GM18502 (cell line): ENCODE data around the gene TNFSF10.
"Not testable (repeated sequence)": the region's sequence is repeated elsewhere in the genome, so short reads cannot be mapped to it uniquely, and the experiment has no call there.

ENCODE experiments used
- ATAC-seq: cut with Tn5 transposase; IDR thresholded peaks from one replicate; pipeline ENCODE4 v1.9.1; 2021; ENCODE audit warnings: mild to moderate bottlenecking; ENCODE audit not compliant: unreplicated experiment, poor library complexity

The TNFSF10 gene

DNA sequence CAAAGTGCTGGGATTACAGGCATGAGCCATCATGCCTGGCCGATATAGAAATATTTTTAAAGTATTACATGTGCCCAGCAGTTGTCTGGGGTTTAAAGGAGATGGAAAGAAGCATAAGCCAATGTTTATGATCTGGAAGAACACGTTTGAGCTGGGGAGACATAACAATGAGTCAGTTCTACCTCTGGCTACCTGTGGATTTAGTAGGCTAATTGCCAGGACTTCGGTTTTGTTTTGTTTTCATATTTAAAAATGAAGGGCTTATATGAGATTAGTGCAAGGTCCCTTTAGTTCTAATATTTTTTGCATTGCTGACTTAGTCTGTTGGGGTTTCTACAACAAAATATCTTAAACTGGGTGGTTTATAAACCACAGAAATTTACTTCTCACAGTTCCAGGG, 22.9 kb upstream of the TNFSF10 start:
- ATAC-seq = no peak

DNA sequence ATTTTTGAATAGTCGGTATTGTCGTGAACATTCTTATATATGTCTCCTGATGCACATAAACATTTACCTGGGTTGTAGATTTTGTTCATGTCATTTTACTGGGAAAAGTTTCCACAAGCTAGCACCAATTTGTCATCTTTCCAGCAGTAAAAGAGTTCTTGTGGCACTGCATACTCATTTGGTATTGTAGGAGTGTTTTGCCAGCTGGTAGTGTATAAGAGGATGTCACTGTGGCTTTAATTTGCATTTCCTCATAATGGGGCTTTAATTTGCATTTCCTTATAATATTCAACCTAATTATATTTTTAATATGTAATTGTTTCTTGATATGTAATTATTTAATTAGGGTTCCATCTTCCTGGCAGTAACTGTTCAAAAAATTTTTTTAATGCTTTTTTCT, 21.2 kb upstream of the TNFSF10 start:
- ATAC-seq = no peak

GRCh38 chr3:172543884-172544283, 20.7 kb upstream of the TNFSF10 start:
- no peak for ATAC-seq

GRCh38 chr3:172543419-172543818, 20.2 kb upstream of the TNFSF10 start:
- ATAC-seq = no peak

DNA sequence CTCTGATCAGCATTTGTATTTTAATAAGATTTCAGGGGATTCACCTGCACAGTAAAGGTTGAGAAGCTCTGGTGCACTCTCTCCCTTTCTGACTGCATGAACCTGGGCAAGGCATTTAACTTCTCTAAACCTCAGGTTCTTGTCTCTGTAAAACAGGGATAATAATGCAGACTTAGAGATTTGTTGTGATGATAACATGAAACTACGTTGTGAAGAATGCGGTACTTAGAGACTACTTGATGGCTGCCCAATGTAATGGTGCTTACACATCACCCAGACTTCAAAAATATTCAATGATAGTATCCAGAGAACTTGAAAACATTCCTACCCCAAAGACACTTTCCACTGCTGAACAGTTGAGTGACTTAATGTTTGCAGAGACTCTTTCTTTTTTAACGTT, 19.8 kb upstream of the TNFSF10 start:
- ATAC-seq = no peak

DNA sequence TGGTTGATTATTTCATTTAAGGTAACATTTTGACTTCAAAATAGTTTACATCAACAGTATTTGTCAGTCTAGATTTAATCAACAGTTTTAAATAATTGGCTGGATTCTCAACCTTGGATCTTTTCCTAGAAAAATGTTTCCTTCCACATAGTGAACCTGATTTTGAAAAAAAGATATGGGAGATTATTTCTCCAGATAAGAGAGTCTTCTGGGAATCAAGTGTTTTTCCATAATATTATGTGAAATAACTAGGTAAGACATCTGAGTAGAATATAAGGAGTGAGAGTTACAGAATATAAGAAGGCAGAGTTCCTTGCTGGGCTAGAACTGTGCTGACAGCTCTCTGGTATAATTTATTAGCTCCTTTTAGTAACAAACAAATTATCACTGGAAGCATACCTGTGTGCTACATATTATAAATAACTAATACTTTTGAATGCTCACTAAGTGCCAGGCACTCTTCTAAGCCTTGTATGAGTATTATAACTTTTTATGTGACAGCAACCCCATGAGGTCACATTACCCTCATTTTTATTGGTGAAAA, 18.8 kb upstream of the TNFSF10 start:
- ATAC-seq = no peak

GRCh38 chr3:172540049-172540448, 16.8 kb upstream of the TNFSF10 start:
- ATAC-seq = no peak

DNA sequence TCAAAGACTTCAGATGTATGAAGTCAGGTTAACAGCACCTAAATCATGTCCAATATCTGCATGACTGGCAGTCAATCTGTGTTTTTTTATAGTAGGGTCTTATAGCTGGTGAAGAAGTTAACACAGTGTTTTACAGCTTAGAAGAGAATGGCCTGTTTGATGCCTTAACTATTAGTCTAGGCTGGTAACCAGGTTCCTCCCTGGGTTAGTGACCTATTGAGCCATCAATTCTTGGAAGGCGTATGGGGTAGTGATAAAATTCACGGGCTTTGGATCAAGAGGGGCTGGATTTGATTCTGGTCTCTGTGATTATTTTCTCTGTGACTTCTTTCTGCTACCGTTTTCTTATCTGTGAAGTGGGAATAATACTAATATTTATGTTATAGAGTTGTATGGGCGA, 16.0 kb upstream of the TNFSF10 start:
- ATAC-seq = no peak

- no peak for ATAC-seq
Measured at GRCh38 chr3:172538368-172539151, 15.3 kb upstream of the TNFSF10 start.

DNA sequence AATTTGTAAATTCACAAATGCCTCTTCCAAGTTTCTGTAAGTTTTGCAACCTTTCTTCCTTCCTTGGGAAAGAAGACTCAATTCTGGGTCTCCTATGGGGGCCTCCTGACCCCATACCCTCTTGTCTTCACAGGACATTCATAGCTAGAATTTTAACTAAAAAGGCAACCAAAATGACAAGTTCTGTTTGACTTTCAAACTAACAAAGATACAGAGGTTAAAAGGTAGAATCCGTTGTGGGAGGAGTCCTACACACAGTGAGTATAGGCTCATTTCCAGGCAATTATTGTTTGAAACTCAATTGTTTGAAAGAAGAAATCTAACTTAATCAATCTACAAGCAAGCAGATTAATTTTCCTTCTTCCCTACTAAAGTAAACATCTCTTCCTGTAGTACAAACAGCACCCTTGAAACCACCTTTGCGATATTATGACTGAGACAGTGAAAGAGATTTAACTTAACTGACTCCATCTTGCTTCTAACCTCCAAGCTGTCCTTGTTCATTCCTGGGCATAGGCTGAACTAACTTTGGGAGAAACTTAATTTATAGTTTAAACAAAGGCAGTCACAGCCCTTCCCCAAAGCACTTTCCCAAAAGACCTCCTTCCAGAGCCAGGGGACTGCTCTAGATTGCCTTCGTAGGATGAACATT, 14.4 kb upstream of the TNFSF10 start:
- ATAC-seq = no peak

DNA sequence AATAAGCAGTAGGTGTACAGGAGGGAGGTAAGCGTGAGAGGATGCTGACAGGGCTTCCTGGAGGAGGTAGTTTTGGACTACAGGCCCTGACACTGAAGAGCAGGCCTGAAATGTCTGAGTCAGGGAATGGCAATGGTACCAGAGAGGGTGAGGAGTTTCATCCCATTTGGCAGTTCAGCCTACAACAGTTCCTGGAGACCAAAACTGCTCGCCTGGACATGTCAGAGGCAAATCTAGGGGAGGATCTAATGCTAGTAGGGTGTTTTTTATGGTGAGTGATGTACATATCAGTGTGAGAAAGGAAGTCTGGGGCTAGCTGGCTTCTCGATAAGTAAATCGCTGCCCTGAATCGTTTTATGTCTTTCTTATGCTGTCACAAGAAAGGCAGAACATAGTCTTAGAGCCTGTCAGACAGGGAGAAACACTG, 13.8 kb upstream of the TNFSF10 start:
- no peak for ATAC-seq

GRCh38 chr3:172536505-172536904, 13.3 kb upstream of the TNFSF10 start:
- ATAC-seq = no peak

DNA sequence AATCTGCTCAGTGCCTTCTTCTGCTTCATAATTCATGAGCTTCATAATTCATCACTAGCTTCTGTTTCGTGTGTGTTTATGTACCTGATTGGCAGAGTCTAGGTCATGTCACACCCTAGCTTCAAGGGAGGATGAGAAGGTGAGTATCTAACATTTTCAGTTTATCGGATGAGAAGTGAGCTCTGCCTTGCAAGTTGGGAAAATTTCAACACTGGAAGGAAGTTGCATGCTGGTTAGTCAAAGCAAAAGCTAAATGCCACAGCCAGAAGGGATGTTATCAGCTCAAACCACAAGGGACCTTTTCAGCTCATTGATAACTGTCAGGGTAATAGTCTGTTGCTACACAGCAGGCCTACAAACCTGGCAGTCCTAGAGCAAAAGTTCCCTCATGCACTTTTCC, 7.3 kb upstream of the TNFSF10 start:
- ATAC-seq = peak; percentile 93

- no peak for ATAC-seq
Measured at GRCh38 chr3:172530101-172530561, 6.9 kb upstream of the TNFSF10 start.

GRCh38 chr3:172528677-172529076, 5.4 kb upstream of the TNFSF10 start:
- no peak for ATAC-seq

DNA sequence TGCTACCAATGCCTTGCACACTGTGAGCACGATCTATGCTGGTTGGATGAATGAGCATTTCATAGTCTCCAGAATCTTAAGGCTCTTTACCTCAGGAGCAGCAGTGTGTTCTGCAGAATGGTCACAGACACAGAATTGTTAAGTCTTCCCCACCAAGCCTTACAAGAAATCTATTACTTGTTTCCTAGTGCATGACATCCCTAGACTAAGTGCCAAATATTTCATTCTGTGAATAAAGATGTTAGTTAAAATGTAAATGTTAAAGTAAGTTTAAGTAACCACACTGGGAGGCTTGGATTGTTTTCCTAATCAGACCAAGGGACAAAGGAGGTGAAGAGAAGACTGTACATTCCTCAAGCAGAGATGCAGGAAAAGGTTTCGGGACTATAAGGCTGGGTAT, 4.1 kb upstream of the TNFSF10 start:
- no peak for ATAC-seq

- no peak for ATAC-seq
Measured at GRCh38 chr3:172525116-172525613, 1.9 kb upstream of the TNFSF10 start.

DNA sequence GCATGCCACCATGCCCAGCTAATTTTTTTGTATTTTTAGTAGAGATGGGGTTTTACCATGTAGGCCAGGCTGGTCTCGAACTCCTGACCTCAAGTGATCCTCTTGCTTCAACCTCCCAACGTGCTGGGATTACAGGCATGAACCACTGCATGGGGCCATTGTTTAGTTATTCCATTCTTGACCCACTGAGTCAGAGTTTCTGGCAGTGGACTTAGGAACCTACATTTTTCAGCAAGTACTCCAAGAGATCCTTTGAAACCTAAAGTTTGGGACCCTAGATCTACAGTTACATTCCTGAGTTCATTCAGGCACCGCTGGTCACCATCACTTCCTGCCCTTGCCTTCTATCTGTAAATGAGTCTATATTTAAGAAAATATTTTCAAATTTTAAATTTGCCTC, 1.4 kb upstream of the TNFSF10 start:
- no peak for ATAC-seq

DNA sequence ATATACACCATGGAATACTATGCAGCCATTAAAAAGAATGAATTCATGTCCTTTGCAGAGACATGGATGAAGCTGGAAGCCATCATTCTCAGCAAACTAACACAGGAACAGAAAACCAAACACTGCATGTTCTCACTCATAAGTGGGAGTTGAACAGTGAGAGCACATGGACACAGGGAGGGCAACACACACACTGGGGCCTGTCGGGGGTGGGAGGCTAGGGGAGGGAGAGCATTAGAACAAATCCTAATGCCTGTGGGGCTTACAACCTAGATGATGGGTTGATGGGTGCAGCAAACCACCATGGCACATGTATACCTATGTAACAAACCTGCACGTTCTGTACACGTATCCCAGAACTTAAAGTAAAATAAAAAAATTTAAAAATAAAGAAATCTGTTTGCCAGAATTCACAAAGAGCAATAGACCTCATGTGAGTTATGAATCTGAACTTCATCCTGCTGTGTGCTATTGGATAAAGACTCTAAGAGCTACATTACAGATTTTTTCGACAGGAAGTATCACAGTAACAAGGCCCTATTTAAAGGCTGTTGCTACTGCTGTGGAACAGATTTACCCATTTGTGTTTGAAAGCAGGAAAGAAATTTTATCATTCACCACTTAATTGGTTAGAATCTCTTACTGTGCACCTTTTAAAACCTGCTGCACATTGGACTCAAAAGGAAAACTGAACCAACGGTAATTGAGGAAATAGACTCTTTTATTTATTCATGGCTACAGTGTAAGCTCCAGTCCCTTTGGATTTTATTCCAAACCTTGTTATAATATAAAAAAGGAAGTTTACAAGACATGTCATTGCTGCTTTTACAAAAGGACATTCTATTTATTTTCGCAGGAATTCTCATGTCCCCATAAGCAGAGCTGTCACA, 1.1 kb downstream of the TNFSF10 start:
- not testable (repeated sequence) for ATAC-seq

GRCh38 chr3:172520301-172520831, 2.9 kb downstream of the TNFSF10 start:
- ATAC-seq = peak; percentile 59
